Measurements from ENCODE around the gene ZNF813. TPM values are rescaled to one million over a fixed set of nuclear protein-coding genes. Genes with fewer than 3 reads are reported as not detected.

The ZNF813 gene
- polyA plus RNA-seq, 1 donor from 2014 or later = 1.9 TPM

DNA sequence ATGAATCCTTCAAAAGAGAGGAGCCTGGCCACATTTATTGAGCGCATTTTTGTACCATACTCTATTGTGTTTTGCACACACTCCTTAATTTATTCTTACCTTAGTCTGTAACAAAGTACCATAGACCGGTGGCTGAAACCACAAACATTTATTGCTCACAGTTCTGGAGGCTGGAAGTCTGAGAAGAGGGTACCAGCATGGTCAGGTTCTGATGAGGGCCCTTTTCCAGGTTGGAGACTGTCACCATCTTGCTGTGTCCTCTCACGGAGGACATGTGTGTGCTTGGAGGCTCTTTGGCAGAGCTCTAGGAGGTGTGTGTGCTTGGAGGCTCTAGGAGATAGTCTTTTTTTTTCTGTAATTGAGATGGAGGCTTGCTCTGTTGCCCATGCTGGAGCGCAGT is 72.6 kb downstream of the ZNF813 start:
- Histone ChIP-seq H3K4me2 (ENCODE audit: low read length) (no peak overlapping the region), H3K9me3 (ENCODE audit: low read length) (no peaks in the 10 kb centered on the region), H2AFZ (ENCODE audit: low read depth, low read length) (no peak overlapping the region), H3K27ac (ENCODE audit: low read length) (no peak overlapping the region), H3K79me2 (replicated peaks; ENCODE audit: insufficient read depth, low read length) (no peaks in the 10 kb centered on the region), H3K4me3 (ENCODE audit: low read length) (no peak overlapping the region), H3F3A (ENCODE audit: insufficient read depth, low read length, poor library complexity, severe bottlenecking) (no peaks in the 10 kb centered on the region), H3K9me2 (ENCODE audit: insufficient read depth, low read length) (no peaks in the 10 kb centered on the region), H3K27me3 (ENCODE audit: insufficient read depth, low read depth, low read length) (no peaks in the 10 kb centered on the region), H3K9ac (ENCODE audit: low read length) (no peak overlapping the region), H4K20me1 (ENCODE audit: insufficient read depth) (no peaks in the 10 kb centered on the region), H3K36me3 (ENCODE audit: insufficient read depth, low read length) (no peaks in the 10 kb centered on the region)
- TF ChIP-seq RAD21 (conservative IDR thresholded peaks at IDR 0.05) (no peak), POLR2AphosphoS5 (IDR thresholded peaks at IDR 0.05) (no peak), TAF1 (IDR thresholded peaks at IDR 0.05; ENCODE audit: low read depth) (no peak), EP300 (conservative IDR thresholded peaks at IDR 0.05; ENCODE audit: poor library complexity, severe bottlenecking) (no peak), EZH2 (IDR thresholded peaks at IDR 0.05; ENCODE audit: borderline replicate concordance, insufficient read depth, low read length, poor library complexity, severe bottlenecking) (no peak), MXI1 (conservative IDR thresholded peaks at IDR 0.05; ENCODE audit: poor library complexity, severe bottlenecking) (no peak), SMC3 (conservative IDR thresholded peaks at IDR 0.05; ENCODE audit: poor library complexity) (no peak)
- TF ChIP-seq, protein P1, sequence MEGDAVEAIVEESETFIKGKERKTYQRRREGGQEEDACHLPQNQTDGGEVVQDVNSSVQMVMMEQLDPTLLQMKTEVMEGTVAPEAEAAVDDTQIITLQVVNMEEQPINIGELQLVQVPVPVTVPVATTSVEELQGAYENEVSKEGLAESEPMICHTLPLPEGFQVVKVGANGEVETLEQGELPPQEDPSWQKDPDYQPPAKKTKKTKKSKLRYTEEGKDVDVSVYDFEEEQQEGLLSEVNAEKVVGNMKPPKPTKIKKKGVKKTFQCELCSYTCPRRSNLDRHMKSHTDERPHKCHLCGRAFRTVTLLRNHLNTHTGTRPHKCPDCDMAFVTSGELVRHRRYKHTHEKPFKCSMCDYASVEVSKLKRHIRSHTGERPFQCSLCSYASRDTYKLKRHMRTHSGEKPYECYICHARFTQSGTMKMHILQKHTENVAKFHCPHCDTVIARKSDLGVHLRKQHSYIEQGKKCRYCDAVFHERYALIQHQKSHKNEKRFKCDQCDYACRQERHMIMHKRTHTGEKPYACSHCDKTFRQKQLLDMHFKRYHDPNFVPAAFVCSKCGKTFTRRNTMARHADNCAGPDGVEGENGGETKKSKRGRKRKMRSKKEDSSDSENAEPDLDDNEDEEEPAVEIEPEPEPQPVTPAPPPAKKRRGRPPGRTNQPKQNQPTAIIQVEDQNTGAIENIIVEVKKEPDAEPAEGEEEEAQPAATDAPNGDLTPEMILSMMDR (IDR thresholded peaks at IDR 0.05; ENCODE audit: poor library complexity, severe bottlenecking) = no peak
- TF ChIP-seq, protein P2, sequence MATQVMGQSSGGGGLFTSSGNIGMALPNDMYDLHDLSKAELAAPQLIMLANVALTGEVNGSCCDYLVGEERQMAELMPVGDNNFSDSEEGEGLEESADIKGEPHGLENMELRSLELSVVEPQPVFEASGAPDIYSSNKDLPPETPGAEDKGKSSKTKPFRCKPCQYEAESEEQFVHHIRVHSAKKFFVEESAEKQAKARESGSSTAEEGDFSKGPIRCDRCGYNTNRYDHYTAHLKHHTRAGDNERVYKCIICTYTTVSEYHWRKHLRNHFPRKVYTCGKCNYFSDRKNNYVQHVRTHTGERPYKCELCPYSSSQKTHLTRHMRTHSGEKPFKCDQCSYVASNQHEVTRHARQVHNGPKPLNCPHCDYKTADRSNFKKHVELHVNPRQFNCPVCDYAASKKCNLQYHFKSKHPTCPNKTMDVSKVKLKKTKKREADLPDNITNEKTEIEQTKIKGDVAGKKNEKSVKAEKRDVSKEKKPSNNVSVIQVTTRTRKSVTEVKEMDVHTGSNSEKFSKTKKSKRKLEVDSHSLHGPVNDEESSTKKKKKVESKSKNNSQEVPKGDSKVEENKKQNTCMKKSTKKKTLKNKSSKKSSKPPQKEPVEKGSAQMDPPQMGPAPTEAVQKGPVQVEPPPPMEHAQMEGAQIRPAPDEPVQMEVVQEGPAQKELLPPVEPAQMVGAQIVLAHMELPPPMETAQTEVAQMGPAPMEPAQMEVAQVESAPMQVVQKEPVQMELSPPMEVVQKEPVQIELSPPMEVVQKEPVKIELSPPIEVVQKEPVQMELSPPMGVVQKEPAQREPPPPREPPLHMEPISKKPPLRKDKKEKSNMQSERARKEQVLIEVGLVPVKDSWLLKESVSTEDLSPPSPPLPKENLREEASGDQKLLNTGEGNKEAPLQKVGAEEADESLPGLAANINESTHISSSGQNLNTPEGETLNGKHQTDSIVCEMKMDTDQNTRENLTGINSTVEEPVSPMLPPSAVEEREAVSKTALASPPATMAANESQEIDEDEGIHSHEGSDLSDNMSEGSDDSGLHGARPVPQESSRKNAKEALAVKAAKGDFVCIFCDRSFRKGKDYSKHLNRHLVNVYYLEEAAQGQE (IDR thresholded peaks at IDR 0.05; ENCODE audit: borderline replicate concordance) = no peak

DNA sequence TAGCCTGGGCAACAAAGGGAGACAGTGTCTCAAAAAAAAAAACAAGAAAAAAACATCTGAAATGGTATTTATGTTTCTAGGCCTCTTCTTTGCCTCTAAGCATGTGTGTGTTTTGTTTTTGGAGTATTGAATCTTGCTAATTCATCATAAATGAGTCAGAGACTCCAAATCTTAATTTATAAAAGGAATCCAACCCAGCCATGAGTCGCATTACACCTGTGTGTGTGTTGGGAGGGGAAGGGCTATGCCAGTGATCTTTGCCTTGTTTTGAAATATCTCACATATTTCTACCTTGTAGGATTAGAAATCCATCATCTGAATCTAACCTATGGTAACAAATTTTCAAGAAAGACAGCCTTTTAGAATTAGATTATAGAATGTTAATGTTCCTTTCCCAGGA is 74.4 kb downstream of the ZNF813 start:
- H3F3A ChIP-seq (ENCODE audit: insufficient read depth, low read length, poor library complexity, severe bottlenecking) = no peaks in the 10 kb centered on the region
- no peak overlapping the region for H3K4me2 ChIP-seq (ENCODE audit: low read length)
- H2AFZ ChIP-seq (ENCODE audit: low read depth, low read length) = no peak overlapping the region
- H3K4me3 ChIP-seq (ENCODE audit: low read length) = no peak overlapping the region
- H3K27ac ChIP-seq (ENCODE audit: low read length) = no peak overlapping the region
- H3K9ac ChIP-seq (ENCODE audit: low read length) = no peak overlapping the region
- no peaks in the 10 kb centered on the region for H3K79me2 ChIP-seq (replicated peaks; ENCODE audit: insufficient read depth, low read length)
- no peaks in the 10 kb centered on the region for H3K9me2 ChIP-seq (ENCODE audit: insufficient read depth, low read length)
- no peaks in the 10 kb centered on the region for H3K9me3 ChIP-seq (ENCODE audit: low read length)
- H3K36me3 ChIP-seq (ENCODE audit: insufficient read depth, low read length) = no peaks in the 10 kb centered on the region
- no peak for TF ChIP-seq POLR2AphosphoS5 (IDR thresholded peaks at IDR 0.05)
- no peak for TF ChIP-seq EZH2 (IDR thresholded peaks at IDR 0.05; ENCODE audit: borderline replicate concordance, insufficient read depth, low read length, poor library complexity, severe bottlenecking)
- no peak for TF ChIP-seq SMC3 (conservative IDR thresholded peaks at IDR 0.05; ENCODE audit: poor library complexity)
- TF ChIP-seq, protein P2 (IDR thresholded peaks at IDR 0.05; ENCODE audit: borderline replicate concordance) = no peak
- no peak for TF ChIP-seq TAF1 (IDR thresholded peaks at IDR 0.05; ENCODE audit: low read depth)
- TF ChIP-seq, protein P1 (IDR thresholded peaks at IDR 0.05; ENCODE audit: poor library complexity, severe bottlenecking) = no peak
- no peak for TF ChIP-seq RAD21 (conservative IDR thresholded peaks at IDR 0.05)
- TF ChIP-seq MXI1 (conservative IDR thresholded peaks at IDR 0.05; ENCODE audit: poor library complexity, severe bottlenecking) = no peak
- TF ChIP-seq EP300 (conservative IDR thresholded peaks at IDR 0.05; ENCODE audit: poor library complexity, severe bottlenecking) = no peak
- no peaks in the 10 kb centered on the region for H4K20me1 ChIP-seq (ENCODE audit: insufficient read depth)
- no peaks in the 10 kb centered on the region for H3K27me3 ChIP-seq (ENCODE audit: insufficient read depth, low read depth, low read length)
